Nephron progenitor cell (in vitro differentiated cells): ENCODE measurements around the gene MYEF2.

ENCODE experiments used
- DNase-seq: peaks from one replicate; pipeline ENCODE4 v3.0.0; 2021
- H3K27ac Mint-ChIP-seq: 2 replicates; pipeline ENCODE4 v1.8.0; 2021; ENCODE audit warnings: mild to moderate bottlenecking, moderate library complexity, mixed read lengths
- H3K27me3 Mint-ChIP-seq: 2 replicates; pipeline ENCODE4 v1.8.0; 2021; ENCODE audit warnings: mild to moderate bottlenecking, low read depth, mixed read lengths; ENCODE audit not compliant: poor library complexity
- H3K36me3 Mint-ChIP-seq: 2 replicates; pipeline ENCODE4 v1.8.0; 2021; ENCODE audit warnings: low read depth, mixed read lengths
- H3K4me1 Mint-ChIP-seq: 2 replicates; pipeline ENCODE4 v1.8.0; 2021; ENCODE audit warnings: mixed read lengths
- H3K4me3 Mint-ChIP-seq: 2 replicates; pipeline ENCODE4 v1.8.0; 2021; ENCODE audit warnings: mild to moderate bottlenecking, moderate library complexity, mixed read lengths
- H3K9me3 Mint-ChIP-seq: 2 replicates; pipeline ENCODE4 v1.8.0; 2021; ENCODE audit warnings: mild to moderate bottlenecking, moderate library complexity, mixed read lengths
- TF ChIP-seq, protein P1 (sequence below): fragments of 200-600 bp; sonication (generic); IDR thresholded peaks from 2 replicates; pipeline ENCODE4 v1.5.0; 2021; ENCODE audit warnings: antibody characterized with exemption

Gene MYEF2

DNA sequence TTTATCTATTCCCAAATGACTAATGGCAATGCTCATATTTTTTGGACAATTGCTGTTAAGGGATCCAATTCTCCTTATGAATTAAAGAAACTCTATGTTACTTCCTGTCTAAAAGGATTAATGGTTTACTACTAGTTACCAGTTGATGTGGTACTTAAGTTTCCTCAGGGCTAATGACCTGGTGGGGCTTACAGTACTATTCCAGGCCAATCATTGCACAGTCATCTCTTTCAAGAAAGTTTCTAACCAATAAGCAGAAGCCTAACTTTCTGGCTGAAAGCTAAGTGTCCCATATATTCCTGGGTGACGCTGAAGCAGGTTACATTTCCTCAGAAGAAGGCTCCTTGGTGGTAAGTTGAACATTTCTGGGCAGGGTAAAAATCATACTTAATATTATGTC, 27.9 kb upstream of the MYEF2 start, which contains the start of gene SLC12A1:
SLC12A1 (plus strand) TSS at position 322 of the 400 bp plus-strand sequence. CDS start 1,418 bp downstream, outside the sequence.
- Mint-ChIP-seq H3K27ac (no peak within 1 kb of the TSS), H3K4me1 (no peaks in the 10 kb centered on the region), H3K9me3 (no peaks in the 10 kb centered on the region), H3K27me3 (peaks cover 21% of the 10 kb centered on the region), H3K36me3 (no peaks in the 10 kb centered on the region), H3K4me3 (no peak within 1 kb of the TSS)
- TF ChIP-seq, protein P1, sequence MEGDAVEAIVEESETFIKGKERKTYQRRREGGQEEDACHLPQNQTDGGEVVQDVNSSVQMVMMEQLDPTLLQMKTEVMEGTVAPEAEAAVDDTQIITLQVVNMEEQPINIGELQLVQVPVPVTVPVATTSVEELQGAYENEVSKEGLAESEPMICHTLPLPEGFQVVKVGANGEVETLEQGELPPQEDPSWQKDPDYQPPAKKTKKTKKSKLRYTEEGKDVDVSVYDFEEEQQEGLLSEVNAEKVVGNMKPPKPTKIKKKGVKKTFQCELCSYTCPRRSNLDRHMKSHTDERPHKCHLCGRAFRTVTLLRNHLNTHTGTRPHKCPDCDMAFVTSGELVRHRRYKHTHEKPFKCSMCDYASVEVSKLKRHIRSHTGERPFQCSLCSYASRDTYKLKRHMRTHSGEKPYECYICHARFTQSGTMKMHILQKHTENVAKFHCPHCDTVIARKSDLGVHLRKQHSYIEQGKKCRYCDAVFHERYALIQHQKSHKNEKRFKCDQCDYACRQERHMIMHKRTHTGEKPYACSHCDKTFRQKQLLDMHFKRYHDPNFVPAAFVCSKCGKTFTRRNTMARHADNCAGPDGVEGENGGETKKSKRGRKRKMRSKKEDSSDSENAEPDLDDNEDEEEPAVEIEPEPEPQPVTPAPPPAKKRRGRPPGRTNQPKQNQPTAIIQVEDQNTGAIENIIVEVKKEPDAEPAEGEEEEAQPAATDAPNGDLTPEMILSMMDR = no peak
- DNase-seq = no peak

DNA sequence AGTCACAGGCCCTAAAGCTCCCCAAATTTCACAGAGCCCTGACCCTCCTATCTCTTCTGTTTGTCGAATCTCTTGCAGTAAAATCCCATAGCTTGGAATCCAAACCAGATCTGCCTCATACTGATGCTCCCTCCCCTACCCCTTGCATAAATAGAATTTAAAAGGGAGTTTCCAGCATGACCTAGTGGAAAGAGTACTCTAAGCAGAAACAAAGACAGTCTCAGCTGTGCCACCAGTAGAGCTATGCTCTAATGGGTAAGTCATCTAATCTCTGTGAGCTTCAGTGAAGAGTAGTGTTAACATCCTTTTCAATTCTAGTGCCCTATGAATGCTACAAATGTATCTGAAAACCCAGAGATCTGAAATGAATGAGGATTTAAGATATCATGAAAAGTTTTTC, 24.0 kb upstream of the MYEF2 start:
- no peaks in the 10 kb centered on the region for H3K9me3 Mint-ChIP-seq
- no peaks in the 10 kb centered on the region for H3K36me3 Mint-ChIP-seq
- no peaks in the 10 kb centered on the region for H3K4me1 Mint-ChIP-seq
- no peak overlapping the region for H3K4me3 Mint-ChIP-seq
- TF ChIP-seq, protein P1 = no peak
- DNase-seq = no peak
- peaks cover 6% of the 10 kb centered on the region for H3K27me3 Mint-ChIP-seq
- no peak overlapping the region for H3K27ac Mint-ChIP-seq

DNA sequence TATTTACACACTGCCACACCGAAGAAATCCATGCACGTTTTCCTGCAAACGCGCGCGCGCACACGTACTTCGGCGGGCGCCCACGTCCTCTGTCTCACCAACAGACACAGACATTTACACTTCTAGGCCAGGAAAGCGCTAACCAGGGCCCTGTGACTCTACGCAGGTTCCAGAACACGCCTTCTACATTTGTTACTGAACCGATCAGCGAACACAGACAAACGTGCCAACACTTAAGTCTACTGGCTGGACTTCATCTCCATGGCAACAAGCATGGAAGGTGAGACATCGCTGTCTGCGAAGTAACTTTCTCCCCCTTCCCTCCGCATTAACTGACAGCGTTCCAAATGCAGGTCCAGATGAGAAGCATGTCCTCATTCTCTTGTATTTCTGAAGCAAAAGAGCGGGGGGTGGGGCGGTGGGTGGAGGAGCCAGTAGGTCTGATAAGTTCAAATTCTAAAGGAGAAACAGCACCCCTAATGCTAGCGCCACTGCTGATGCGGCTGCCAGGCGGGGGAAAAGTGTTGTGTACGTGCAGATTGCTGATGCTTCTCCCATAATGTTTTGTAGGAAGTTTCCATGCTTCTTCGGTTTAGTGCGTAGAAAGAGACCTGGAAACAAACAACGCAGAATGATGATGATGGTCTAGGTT, 13.6 kb upstream of the MYEF2 start, which contains the start of gene CTXN2:
CTXN2 (plus strand) TSS at position 92 of the 652 bp plus-strand sequence. CDS start 9,636 bp downstream, outside the sequence.
- peaks cover 14% of the 10 kb centered on the region for H3K4me1 Mint-ChIP-seq
- H3K27me3 Mint-ChIP-seq = peaks cover 53% of the 10 kb centered on the region
- no peaks in the 10 kb centered on the region for H3K9me3 Mint-ChIP-seq
- H3K36me3 Mint-ChIP-seq = no peaks in the 10 kb centered on the region
- H3K4me3 Mint-ChIP-seq = peak within 1 kb of the TSS; percentile 79
- peak; percentile 5 for DNase-seq
- TF ChIP-seq, protein P1 = no peak
- no peak within 1 kb of the TSS for H3K27ac Mint-ChIP-seq

DNA sequence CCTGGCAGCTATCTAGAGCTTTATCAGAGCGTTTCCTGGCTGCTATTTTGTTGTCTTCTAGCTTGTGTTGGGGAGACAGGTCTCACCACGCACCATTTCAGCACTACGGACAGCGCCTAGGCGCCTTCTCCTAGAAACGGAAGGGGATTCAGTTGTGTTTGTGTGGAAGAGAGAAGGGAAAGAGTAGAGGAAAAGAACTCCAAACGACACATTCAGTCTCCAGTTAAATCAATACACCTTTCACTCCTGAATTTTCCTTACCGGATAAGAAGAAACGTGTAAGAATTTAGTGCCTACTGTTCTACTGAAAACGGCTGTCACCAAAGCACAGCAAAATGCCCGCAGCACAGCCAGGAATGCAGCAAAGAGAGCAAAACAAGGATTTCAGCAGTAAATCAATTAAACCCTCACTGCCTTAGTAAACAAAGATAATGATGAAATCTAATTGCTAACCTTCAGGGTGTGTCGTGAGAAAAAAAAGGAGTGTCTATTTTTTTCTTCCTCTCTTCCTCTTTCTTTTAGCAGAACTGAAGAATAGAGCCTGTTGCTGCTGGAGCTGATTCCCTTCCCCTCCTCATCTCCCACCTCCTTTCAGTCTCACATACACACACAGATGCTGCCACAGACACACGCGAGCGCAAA, 13.0 kb upstream of the MYEF2 start:
- Mint-ChIP-seq H3K27ac (no peak overlapping the region), H3K9me3 (no peaks in the 10 kb centered on the region), H3K4me3 (peak overlapping the region; percentile 79), H3K36me3 (no peaks in the 10 kb centered on the region), H3K4me1 (peaks cover 14% of the 10 kb centered on the region), H3K27me3 (peaks cover 54% of the 10 kb centered on the region)
- peak; percentile 97 for DNase-seq
- TF ChIP-seq, protein P1 = no peak

DNA sequence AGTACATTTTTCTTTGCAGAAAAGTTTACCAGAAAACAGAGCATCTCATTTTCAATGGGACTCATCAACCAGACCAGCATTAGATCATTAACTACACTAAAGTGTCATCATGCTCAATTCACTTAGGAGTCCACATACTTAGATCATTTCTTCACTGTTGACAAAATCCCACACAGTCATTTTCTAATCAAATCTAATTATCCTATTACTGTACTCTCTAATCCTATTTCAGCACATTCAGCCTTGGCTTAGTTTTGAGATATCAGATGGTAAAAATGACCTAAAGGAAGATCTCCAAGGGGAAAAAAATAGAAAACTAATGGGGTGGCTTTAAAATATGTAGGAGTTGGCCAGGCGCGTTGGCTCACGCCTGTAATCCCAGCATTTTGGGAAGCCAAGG, 8.2 kb upstream of the MYEF2 start:
- Mint-ChIP-seq H3K4me1 (peaks cover 7% of the 10 kb centered on the region), H3K4me3 (no peak overlapping the region), H3K27ac (no peak overlapping the region), H3K9me3 (no peaks in the 10 kb centered on the region), H3K27me3 (peaks cover 18% of the 10 kb centered on the region), H3K36me3 (no peaks in the 10 kb centered on the region)
- TF ChIP-seq, protein P1 = no peak
- DNase-seq = no peak
